Tibial nerve (tissue), 4 donors: Measurements from ENCODE around the gene TRHDE.

Source experiments
- CTCF ChIP-seq, 5 experiments: fragments of 200-600 bp in 3 of 5; fragments of 450-650 bp in 2 of 5; sonication (generic) in 3 of 5; IDR thresholded peaks; one replicate each; pipeline ENCODE4 v1.5.1; 2016 to 2019; ENCODE audit warnings: antibody characterized with exemption in 5 of 5, mild to moderate bottlenecking in 3 of 5, moderate library complexity in 2 of 5
- EP300 ChIP-seq, 2 donors: sonication (generic); formaldehyde crosslinking; IDR thresholded peaks; one replicate each; pipeline ENCODE4 v1.6.1; 2017; ENCODE audit warnings: antibody characterized with exemption in 2 of 2, mild to moderate bottlenecking in 1 of 2

DNA sequence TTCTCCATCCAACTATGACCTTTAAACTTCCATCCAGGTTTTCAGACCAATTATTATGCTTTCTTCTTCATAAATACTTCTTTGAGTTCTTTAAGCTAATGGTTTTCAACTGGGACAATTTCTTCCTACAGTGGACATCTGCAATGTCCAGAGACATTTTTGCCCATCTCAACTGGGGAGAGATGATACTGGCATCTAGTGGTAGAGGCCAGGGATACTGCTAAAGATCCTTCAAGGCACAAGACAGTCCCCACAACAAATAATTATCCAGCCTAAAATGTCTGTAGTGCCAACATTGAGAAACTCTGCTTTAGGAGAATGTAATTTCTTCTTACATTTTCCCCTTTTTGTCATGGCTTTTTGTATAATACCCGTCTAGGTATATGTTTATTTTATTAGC, 10.6 kb downstream of the TRHDE start:
- TF ChIP-seq CTCF (IDR thresholded peaks at IDR 0.05), result peak in 1 of 5 experiments; percentile 16
- TF ChIP-seq EP300 (IDR thresholded peaks at IDR 0.05), result no peak
